NCI-H524 treated with DMSO at 0.1 percent for 48 hours (cell line): Measurements from ENCODE around the gene WDR81.
"Not testable (repeated sequence)": the region's sequence is repeated elsewhere in the genome, so short reads cannot be mapped to it uniquely, and the experiment has no call there.

Source experiments
- DNase-seq: peaks from one replicate; lab custom pipeline; 2025; lab: John Stamatoyannopoulos, UW

The WDR81 gene

DNA sequence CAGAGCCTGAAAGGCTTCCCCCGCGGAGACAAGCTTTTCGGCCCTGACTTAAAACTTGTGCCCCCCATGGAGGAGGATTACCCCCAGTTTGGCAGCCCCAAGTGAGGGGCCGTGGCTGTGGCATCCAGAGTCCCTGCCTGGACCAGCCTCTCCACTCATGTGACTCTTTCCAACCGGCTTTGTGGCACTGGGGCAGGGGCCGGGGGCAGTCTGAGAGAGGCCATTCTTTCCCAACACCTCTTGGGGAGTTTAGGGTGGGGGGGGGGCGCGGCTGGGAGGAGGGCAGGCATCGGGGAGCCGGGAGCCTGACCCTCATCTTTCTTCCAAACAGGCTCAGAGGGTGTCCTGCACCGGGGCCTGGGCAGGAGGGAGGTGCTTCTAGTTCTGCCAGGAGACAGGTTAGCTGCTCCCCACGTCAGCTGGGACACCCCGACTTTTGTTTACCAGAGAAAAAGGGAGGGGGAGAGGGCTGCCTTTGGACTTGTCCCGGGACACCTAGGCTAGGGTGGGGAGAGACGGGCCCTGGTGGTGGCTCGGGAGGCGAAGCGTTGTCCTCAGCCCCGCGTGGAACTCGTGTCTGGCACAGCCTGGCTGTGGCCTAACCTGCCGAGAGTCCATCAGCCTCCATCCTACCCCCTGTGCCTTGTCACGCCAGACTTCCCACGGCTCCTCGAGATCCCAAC lies 30.1 kb downstream of the WDR81 start:
- no peak for DNase-seq

GRCh38 chr17:1755252-1755826 lies 30.8 kb downstream of the WDR81 start:
- no peak for DNase-seq

GRCh38 chr17:1755827-1756262 lies 31.3 kb downstream of the WDR81 start:
- no peak for DNase-seq

DNA sequence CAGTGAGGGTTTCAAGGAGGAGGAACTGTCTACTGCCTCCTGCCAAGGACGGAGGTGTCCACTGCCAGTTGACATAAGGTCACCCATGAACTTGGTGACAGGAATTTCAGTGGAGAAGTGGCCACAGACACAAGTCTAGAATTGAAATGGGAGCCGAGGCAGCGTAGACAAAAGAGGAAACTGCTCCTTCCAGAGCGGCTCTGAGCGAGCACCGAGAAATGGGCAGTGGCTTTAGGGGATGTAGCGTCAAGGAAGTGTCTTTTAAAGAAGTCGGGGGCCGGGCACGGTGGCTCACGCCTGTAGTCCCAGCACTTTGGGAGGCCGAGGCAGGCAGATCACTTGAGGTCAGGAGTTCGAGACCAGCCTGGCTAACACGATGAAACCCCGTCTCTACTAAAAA lies 34.3 kb downstream of the WDR81 start:
- DNase-seq: no peak

DNA sequence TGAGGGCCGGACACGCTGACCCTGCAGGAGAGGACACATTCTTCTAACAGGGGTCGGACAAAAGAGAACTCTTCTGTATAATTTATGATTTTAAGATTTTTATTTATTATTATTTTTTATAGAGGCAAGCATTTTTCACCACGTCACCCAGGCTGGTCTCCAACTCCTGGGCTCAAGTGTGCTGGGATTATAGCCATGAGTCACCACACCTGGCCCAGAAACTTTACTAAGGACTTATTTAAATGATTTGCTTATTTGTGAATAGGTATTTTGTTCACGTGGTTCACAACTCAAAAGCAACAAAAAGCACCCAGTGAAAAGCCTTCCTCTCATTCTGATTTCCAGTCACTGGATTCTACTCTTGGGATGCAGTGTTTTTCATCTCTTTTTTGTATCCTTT lies 35.0 kb downstream of the WDR81 start:
- DNase-seq: no peak

- DNase-seq: no peak
Measured at GRCh38 chr17:1762233-1762900, 37.9 kb downstream of the WDR81 start.

GRCh38 chr17:1762901-1763898 lies 38.7 kb downstream of the WDR81 start:
- no peak for DNase-seq

DNA sequence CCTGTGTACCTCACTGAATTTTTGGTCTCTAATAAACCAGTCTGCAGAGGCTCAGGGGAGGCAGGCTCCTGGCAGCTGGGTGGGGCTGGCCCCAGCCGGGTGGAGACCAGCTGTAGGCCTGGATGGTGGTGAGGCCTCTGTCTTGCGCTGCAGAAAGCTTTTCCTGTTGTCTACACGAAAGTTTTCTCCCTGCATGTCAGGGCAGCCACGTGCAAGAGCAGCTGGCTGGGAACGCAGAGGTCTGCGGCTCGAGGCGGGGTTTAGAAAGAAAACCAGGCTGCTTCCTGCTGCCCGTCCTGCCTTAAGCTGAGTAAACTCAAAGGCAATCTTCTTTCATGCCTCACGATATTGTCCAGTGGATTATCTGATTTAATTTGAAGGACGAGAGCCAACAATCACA lies 39.8 kb downstream of the WDR81 start:
- DNase-seq: no peak

DNA sequence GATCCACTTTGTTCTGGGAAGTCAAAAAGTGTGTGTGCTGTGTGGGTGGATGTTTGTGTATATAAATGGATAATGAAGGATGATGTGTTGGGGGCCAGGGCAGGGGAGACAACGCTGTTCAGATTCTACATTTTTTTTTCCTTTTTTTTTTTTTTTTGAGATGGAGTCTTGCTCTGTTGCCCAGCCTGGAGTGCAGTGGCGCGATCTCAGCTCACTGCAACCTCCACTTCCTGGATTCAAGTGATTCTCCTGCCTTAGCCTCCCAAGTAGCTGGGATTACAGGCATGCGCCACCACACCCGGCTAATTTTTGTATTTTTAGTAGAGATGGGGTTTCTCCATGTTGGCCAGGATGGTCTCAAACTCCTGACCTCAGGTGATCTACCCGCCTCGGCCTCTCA lies 40.2 kb downstream of the WDR81 start:
- not testable (repeated sequence) for DNase-seq

DNA sequence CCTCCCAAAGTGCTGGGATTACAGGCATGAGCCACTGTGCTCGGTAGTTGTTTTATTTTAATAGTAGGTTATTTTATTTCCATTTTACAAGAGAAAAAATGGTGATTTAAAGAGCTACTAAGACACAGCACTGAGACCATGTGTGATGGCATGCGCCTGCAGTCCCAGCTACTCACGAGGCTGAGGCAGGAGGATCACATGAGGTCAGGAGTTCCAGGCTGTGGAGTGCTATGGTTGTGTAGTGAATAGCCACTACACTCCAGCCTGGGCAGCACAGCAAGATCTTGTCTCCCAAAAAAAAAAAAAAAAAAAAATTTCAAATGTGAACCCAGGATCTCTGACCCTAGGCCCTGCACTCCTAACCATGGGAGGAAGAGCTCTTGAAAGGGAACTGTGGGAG lies 41.1 kb downstream of the WDR81 start:
- DNase-seq: no peak

DNA sequence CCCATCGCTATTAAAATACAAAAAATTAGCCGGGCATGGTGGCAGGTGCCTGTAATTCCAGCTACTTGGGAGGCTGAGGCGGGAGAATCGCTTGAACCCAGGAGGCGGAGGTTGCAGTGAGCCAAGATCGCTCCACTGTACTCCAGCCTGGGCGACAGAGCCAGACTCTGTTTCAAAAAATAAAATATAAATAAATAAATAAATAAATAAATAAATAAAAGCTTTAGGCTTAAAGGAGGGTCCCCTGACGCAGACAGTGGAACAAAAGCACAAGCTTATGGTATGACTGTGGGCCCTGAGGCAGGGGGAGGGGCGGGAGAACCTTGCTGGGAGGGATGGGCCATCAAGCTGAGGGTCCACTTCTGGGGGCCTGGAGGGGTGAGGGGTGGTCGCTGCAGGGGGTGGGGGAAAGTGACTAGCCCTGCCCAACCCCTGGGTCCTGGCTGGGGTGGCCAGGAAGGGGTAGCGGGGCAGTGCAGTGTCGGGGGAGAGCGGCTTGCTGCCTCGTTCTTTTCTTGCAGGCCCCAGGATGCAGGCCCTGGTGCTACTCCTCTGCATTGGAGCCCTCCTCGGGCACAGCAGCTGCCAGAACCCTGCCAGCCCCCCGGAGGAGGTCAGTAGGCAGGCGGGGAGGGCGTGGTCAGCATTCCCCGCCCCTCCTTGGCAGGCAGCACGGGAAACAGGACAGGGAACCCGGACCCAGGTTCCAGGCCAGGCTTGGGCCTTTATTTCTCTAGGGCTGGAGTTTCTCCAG lies 42.1 kb downstream of the WDR81 start:
- DNase-seq: no peak

GRCh38 chr17:1767358-1767757 lies 42.9 kb downstream of the WDR81 start:
- DNase-seq: no peak

GRCh38 chr17:1769822-1770477 lies 45.4 kb downstream of the WDR81 start:
- DNase-seq: no peak

- not testable (repeated sequence) for DNase-seq
Measured at GRCh38 chr17:1773000-1773695, 48.6 kb downstream of the WDR81 start.

GRCh38 chr17:1773696-1774181 lies 49.2 kb downstream of the WDR81 start:
- no peak for DNase-seq

- DNase-seq: no peak
Measured at GRCh38 chr17:1774390-1775176, 50.1 kb downstream of the WDR81 start.

DNA sequence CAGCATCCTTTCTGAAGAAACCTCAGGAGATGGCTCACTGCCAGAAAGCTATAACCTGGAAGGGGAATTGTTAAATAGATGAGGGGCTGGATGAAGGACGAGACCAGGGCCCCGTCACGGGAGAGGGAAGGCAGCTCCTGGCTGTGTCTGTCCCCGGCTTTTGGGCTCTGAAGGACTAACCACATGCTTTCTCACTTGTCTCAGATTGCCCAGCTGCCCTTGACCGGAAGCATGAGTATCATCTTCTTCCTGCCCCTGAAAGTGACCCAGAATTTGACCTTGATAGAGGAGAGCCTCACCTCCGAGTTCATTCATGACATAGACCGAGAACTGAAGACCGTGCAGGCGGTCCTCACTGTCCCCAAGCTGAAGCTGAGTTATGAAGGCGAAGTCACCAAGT lies 51.8 kb downstream of the WDR81 start:
- no peak for DNase-seq

- no peak for DNase-seq
Measured at GRCh38 chr17:1776857-1777256, 52.4 kb downstream of the WDR81 start.

DNA sequence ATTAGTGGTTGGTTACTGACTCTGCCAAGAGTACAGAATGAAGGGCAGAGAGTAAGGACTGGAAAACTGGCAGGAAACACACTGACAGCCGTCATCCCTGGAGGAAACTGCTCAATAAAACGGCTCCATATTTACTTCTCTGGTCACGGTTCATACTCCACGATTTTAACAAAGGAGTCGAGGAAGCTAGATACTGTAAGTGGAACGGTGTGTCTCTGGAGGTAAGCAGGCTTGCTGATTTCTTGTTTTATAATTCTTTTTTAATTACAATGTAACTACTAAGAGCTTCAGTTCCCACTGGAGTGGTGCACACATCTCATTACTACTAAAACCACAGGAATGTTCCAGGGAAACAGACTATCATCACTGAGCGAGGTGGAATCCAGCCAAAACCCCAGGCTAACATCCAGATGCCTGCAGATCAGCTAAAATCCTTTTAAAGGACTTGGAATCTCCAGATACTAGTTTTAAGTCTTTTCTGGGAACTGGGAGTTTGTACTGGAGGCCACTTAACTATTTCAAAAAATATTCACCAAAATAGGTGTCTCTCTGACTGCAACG lies 55.1 kb downstream of the WDR81 start:
- DNase-seq: no peak
